Smooth muscle cell (in vitro differentiated cells): ENCODE measurements around the gene ZC3H18. TPM values are rescaled to one million over a fixed set of nuclear protein-coding genes. Genes with fewer than 3 reads are reported as not detected.

Experiments
- DNase-seq: peaks from one replicate; lab custom pipeline; 2025; ENCODE audit not compliant: unreplicated experiment; lab: John Stamatoyannopoulos, UW
- H2AFZ ChIP-seq: fragments of 200-600 bp; sonication (generic); 2 replicates; pipeline ENCODE4 v1.6.0; 2016; ENCODE audit warnings: antibody characterized with exemption, low read depth, mild to moderate bottlenecking
- H3F3A ChIP-seq: fragments of 200-600 bp; sonication (generic); 2 replicates; pipeline ENCODE4 v1.6.0; 2017; ENCODE audit warnings: antibody characterized with exemption, low read depth
- H3K27ac ChIP-seq: fragments of 200-600 bp; sonication (generic); 2 replicates; pipeline ENCODE4 v1.5.1; 2016; ENCODE audit warnings: low read depth, mild to moderate bottlenecking
- H3K27me3 ChIP-seq: fragments of 200-600 bp; sonication (generic); 2 replicates; pipeline ENCODE4 v1.6.1; 2016; ENCODE audit warnings: low read depth, mild to moderate bottlenecking
- H3K36me3 ChIP-seq: fragments of 200-600 bp; sonication (generic); 2 replicates; pipeline ENCODE4 v1.5.1; 2016; ENCODE audit warnings: low read depth
- H3K4me1 ChIP-seq: fragments of 200-600 bp; sonication (generic); 2 replicates; pipeline ENCODE4 v1.5.1; 2016; ENCODE audit warnings: low read depth
- H3K4me2 ChIP-seq: fragments of 200-600 bp; sonication (generic); 2 replicates; pipeline ENCODE4 v1.6.0; 2016; ENCODE audit warnings: mild to moderate bottlenecking
- H3K4me3 ChIP-seq: fragments of 200-600 bp; sonication (generic); 2 replicates; pipeline ENCODE4 v1.5.1; 2016; ENCODE audit warnings: mild to moderate bottlenecking
- H3K79me2 ChIP-seq: fragments of 200-600 bp; sonication (generic); 2 replicates; pipeline ENCODE4 v1.6.0; 2016; ENCODE audit warnings: low read depth, mild to moderate bottlenecking
- H3K9ac ChIP-seq: fragments of 200-600 bp; sonication (generic); 2 replicates; pipeline ENCODE4 v1.6.0; 2016; ENCODE audit warnings: low read depth
- H3K9me3 ChIP-seq: fragments of 200-600 bp; sonication (generic); replicated peaks from 2 replicates; pipeline ENCODE4 v1.5.1; 2016; ENCODE audit warnings: low read depth
- H4K20me1 ChIP-seq: fragments of 200-600 bp; sonication (generic); 2 replicates; pipeline ENCODE4 v1.6.0; 2016; ENCODE audit warnings: low read depth
- WGBS: methylation state at CpG from one replicate; pipeline ENCODE4 v1.1.7; 2016; ENCODE audit warnings: low lambda C conversion rate; 5-methylcytosine and 5-hydroxymethylcytosine counted together
- polyA plus RNA-seq: library from polyadenylated mRNA; unstranded; fragments of >200 nt; fragmentation: Nextera tagmentation; extraction: Ambion mirVana; gene quantifications from 2 replicates; pipeline ENCODE4 v1.2.1, GENCODE V29; 2016
- total RNA-seq: library from RNA; depleted of rRNA; stranded (reverse); fragments of >200 nt; gene quantifications from 2 replicates; pipeline ENCODE4 v1.2.3, GENCODE V29; 2014
- TF ChIP-seq, protein P1 (sequence below): fragments of 200-600 bp; sonication (generic); IDR thresholded peaks from 2 replicates; pipeline ENCODE4 v1.5.1; 2017; ENCODE audit warnings: borderline replicate concordance, mild to moderate bottlenecking, antibody characterized with exemption; ENCODE audit not compliant: insufficient read depth, poor library complexity, severe bottlenecking

The ZC3H18 gene
- total and polyA plus RNA-seq, 2 experiments from 2014 or later = 14.6 to 30.4 TPM

DNA sequence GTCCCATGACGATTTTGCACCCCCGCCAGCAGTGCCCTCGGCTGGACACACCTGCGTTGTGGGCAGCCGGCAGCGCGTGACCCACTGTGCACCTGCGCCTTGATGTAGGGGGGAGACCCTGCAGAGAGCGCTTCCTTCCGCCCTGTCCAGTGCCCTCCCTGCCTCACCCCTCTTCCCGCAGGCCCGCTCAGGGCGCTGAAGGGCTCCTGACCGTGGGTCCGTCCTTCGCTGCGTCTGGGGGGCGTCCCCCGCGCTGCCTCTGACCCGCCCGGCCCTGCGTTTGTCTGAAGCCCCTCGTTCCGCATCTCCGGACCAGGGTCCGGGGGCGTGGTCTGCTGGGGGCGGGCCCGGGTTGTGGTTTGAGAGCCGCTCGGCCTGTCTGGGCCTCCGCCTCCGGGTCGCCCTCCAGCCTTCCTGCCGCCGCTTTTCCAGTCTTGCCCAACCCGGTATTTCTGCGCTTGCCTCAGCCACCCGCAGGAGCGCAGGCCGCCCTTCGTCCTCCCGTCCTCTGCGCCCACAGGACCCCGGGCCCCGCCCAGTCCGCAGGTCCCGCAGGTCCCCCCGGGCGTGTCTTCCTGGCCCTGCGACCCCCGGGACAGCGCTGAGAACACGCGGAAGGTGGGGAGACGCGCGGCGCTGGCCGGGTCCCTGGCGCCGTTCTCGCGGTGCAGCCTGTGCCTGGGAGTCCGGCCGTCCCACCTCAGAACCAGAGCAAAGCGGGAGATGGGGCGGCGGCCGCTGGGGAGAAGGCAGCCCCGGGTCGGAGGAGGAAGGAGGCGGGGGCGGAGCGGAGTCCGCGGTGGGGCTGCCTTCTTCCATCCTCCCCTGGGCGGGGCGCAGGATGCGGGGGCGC, 64.2 kb downstream of the ZC3H18 start:
- Histone ChIP-seq H3F3A (no peaks in the 10 kb centered on the region), H4K20me1 (peaks cover 8% of the 10 kb centered on the region), H3K27me3 (peaks cover 2% of the 10 kb centered on the region), H3K4me3 (peak overlapping the region; percentile 70), H3K79me2 (no peaks in the 10 kb centered on the region), H3K4me2 (peak overlapping the region; percentile 99), H3K9me3 (no peaks in the 10 kb centered on the region), H3K36me3 (no peaks in the 10 kb centered on the region), H2AFZ (no peak overlapping the region), H3K27ac (peak overlapping the region; percentile 72), H3K9ac (peak overlapping the region; percentile 81), H3K4me1 (peaks cover 7% of the 10 kb centered on the region)
- 2% methylated on average over 35 of the region's 82 CpGs for WGBS
- DNase-seq = peak; percentile 43
- TF ChIP-seq, protein P1, sequence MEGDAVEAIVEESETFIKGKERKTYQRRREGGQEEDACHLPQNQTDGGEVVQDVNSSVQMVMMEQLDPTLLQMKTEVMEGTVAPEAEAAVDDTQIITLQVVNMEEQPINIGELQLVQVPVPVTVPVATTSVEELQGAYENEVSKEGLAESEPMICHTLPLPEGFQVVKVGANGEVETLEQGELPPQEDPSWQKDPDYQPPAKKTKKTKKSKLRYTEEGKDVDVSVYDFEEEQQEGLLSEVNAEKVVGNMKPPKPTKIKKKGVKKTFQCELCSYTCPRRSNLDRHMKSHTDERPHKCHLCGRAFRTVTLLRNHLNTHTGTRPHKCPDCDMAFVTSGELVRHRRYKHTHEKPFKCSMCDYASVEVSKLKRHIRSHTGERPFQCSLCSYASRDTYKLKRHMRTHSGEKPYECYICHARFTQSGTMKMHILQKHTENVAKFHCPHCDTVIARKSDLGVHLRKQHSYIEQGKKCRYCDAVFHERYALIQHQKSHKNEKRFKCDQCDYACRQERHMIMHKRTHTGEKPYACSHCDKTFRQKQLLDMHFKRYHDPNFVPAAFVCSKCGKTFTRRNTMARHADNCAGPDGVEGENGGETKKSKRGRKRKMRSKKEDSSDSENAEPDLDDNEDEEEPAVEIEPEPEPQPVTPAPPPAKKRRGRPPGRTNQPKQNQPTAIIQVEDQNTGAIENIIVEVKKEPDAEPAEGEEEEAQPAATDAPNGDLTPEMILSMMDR = no peak

DNA sequence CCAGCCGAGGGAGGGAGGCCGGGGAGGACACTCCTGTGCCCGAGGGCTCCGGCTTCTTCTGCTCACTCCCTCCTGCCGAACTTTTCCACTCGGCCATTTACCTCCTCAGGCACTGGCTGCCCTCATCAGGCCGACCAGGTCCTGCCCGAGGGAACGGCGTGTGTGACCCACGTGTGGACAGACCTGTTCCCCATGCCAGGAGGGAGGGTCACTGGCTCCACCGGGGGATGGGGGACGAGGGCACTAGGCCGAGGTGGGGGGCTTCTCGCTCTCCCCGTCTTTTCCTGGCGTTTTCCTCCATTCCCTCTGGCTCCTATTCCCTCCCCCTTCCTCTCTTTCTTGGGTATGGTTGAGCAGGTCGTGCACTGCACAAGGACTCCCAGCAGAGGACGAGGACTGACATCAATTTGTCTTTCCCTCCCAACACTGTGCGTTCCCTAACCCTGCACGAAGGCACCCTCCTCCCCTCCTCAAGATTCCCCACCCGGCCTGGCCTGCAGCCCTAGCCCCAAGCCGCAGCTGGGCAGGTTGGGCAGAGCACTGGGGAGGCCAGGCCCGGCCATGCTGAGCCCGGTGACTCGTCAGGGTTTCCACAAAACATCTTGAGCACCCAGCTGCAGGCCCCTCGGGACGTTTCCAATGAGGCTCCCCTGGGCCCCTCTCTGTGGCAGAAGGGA, 64.9 kb downstream of the ZC3H18 start:
- H3K4me2 ChIP-seq = peak overlapping the region; percentile 99
- no peaks in the 10 kb centered on the region for H3K9me3 ChIP-seq
- WGBS = 51% methylated on average over 23 of the region's 28 CpGs
- peak overlapping the region; percentile 81 for H3K9ac ChIP-seq
- peaks cover 7% of the 10 kb centered on the region for H3K4me1 ChIP-seq
- TF ChIP-seq, protein P1 = no peak
- peaks cover 8% of the 10 kb centered on the region for H4K20me1 ChIP-seq
- H3K27ac ChIP-seq = peak overlapping the region; percentile 72
- no peaks in the 10 kb centered on the region for H3K36me3 ChIP-seq
- H3K27me3 ChIP-seq = peaks cover 4% of the 10 kb centered on the region
- no peak for DNase-seq
- H3F3A ChIP-seq = no peaks in the 10 kb centered on the region
- H3K4me3 ChIP-seq = peak overlapping the region; percentile 70
- no peak overlapping the region for H2AFZ ChIP-seq
- H3K79me2 ChIP-seq = no peaks in the 10 kb centered on the region

DNA sequence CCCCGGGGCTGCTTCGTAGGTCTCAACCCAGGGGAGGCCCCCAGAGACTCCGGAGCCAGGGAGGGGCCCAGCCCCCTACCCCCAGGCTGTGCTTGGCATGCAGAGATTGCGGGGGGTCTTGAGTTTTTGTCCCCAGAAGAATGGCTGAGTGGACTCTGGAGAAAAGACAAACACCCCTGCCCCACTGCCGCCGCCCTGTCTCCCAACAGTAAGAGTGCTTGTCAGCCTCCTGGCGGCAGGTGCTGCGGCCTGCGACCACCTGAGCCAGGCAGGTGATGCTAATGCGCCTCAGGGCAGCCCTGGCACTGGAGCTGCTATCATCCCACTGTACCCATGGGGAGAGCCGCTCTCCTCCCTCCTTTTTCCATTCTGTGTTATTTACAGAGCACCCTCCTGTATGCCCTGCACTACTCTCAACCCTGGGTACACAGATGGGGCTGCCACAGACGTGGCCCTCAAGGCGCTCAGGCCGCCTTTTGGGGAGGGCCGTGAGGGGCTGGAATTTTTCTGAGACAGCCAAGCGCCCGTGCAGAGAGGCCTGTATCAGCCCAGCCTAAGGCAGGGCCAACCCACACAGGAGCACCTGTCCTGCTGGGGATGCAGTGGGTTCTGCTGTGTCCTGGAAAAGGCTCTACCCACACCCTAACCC, 65.6 kb downstream of the ZC3H18 start:
- no peak for DNase-seq
- Histone ChIP-seq H3K4me2 (no peak overlapping the region), H3K27me3 (peaks cover 4% of the 10 kb centered on the region), H3K4me3 (no peak overlapping the region), H3K79me2 (no peaks in the 10 kb centered on the region), H2AFZ (no peak overlapping the region), H3K36me3 (no peaks in the 10 kb centered on the region), H4K20me1 (peaks cover 8% of the 10 kb centered on the region), H3K27ac (no peak overlapping the region), H3K9me3 (no peaks in the 10 kb centered on the region), H3F3A (no peaks in the 10 kb centered on the region), H3K9ac (no peak overlapping the region), H3K4me1 (peaks cover 7% of the 10 kb centered on the region)
- WGBS = 95% methylated on average over 17 of the region's 17 CpGs
- TF ChIP-seq, protein P1 = no peak
